Activated CD4-positive, CD25-positive, alpha-beta regulatory T cell (primary cell): ENCODE results near the gene PLGRKT.
"Not testable (repeated sequence)": the region's sequence is repeated elsewhere in the genome, so short reads cannot be mapped to it uniquely, and the experiment has no call there.

Experiments
- DNase-seq, 4 experiments: peaks; one replicate each; lab custom pipeline; 2025; lab: John Stamatoyannopoulos, UW

PLGRKT gene, protein sequence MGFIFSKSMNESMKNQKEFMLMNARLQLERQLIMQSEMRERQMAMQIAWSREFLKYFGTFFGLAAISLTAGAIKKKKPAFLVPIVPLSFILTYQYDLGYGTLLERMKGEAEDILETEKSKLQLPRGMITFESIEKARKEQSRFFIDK

GRCh38 chr9:5437254-5438216, at the start of gene PLGRKT:
Gene PLGRKT (minus strand): TSS chr9:5437925. CDS start chr9:5431977, 5,948 bp downstream.
- DNase-seq: peak; percentile 72 to 83 (median 79)

- no peak for DNase-seq
Observed at GRCh38 chr9:5486988-5487387, 49.3 kb upstream of the PLGRKT start.

- DNase-seq: no peak
Observed at GRCh38 chr9:5485378-5486085, 47.8 kb upstream of the PLGRKT start.

GRCh38 chr9:5483306-5483705, 45.6 kb upstream of the PLGRKT start:
- no peak for DNase-seq

DNA sequence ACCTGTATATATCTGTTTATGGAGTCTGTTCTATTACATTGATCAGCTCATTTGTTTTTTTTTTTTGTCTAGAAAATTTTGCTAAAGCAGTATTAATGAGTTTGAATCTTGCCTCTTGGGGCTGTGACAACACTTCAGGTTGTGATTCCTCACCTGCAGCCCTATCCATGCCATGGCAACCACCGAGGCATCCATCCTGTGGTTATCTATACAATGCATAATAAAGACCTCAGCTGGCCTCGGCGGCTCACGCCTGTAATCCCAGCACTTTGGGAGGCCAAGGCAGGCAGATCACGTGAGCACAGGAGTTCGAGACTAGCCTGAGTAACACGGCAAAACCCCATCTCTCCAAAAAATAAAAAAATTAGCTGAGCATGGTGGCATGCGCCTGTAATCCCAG, 44.5 kb upstream of the PLGRKT start:
- DNase-seq: no peak

GRCh38 chr9:5481322-5482040, 43.8 kb upstream of the PLGRKT start:
- DNase-seq: no peak

DNA sequence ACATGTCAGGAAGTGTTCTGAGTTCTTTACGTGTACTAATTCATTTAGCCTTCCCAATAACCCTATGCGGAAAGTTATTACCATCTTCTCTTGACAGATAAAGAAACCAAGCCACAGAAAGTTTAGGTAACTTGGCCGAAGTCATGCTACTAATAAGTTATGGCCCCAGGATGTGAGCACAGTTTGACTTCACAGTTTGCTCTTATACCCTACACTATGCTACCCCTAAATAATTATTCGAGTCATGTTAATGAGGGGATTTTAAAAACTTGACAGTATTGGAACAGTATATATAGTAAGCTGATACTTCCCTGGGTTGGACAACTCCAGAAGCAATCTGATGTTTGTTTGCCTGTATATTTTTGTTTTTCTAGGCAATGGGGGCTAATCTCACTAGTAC, 43.2 kb upstream of the PLGRKT start:
- DNase-seq: no peak

DNA sequence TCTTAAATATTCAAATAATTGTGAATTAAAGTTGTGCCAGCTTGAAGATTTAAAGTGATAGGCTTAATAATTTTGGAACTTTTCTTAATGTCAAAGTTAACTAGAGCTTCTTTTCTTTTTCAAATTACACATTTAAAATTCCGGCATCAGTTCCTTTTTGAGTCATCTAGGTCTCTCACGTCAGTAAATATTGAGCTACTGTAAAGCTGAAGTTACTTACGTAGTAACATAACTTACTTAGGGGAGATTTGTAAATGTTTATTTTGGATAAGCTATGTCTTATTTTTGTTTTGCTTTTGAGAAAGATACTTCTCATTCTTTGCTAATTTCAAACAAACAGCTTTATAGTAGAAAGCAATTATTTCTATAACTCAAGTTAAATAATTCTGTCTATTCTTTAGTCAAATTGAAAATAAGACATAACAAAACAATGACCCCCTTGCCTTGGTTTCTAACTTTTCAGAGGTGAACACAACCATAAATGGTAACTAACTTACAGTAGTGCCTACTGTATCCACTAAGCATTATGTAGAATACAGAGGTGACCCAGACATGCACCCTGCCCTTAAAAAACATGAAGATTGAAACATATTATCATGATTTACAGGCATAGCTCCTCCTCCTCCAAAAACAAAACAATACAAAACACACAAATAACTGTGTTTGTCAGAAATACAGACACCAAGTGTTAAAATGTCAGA, 42.4 kb upstream of the PLGRKT start:
- DNase-seq: no peak

DNA sequence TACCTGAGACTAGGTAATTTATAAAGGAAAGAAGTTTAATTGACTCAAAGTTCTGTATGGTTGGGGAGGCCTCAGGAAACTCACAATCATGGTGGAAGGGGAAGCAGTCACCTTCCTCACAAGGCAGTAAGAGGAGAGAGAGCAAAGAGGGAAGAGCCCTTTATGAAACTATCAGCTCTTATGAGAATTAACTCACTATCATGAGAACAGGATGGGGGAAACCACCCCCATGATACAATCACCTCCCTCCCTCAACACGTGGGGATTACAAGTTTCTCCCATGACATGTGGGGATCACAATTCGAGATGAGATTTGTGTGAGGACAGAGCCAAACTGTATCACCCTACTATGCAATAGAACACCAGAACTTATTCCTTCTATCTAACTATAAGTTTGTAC, 40.5 kb upstream of the PLGRKT start:
- no peak for DNase-seq

DNA sequence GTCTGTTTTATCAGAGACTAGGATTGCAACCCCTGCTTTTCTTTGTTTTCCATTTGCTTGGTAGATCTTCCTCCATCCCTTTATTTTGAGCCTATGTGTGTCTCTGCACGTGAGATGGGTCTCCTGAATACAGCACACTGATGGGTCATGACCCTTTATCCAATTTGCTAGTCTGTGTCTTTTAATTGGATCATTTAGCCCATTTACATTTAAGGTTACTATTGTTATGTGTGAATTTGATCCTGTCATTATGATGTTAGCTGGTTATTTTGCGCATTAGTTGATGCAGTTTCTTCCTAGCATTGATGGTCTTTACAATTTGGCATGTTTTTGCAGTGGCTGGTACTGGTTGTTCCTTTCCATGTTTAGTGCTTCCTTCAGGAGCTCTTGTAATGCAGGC, 37.9 kb upstream of the PLGRKT start:
- not testable (repeated sequence) for DNase-seq

GRCh38 chr9:5470816-5471215, 33.1 kb upstream of the PLGRKT start:
- DNase-seq: no peak

DNA sequence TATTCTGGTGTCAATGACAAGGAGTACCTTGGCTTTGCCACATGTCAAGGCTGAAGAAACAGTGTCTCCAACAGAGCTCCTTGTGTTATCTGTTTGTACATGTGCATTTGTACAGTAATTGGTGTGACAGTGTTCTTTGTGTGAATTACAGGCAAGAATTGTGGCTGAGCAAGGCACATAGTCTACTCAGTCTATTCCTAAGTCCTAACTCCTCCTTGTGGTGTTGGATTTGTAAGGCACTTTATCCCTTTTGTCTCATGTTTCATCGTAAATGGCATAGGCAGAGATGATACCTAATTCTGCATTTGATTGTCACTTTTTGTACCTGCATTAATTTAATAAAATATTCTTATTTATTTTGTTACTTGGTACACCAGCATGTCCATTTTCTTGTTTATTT, 32.4 kb upstream of the PLGRKT start:
- no peak for DNase-seq

DNA sequence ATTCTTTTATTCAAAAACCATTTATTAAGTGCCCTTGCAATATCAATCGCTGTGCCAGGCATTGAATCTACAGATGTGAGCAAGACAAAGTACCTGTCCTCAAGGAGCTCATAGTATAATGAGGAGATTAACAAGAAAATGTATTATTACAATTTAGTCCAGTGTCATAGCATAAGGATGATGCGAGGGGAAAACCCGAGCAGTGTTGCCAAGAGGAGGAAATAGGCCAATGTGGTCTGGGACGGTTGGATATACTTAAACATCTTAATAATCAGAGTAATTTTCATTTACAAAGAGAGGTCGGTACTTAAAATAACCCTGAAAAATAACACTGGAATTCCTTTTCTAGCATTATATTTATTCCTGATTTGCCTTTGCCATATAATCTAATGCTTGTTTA, 31.1 kb upstream of the PLGRKT start:
- no peak for DNase-seq

GRCh38 chr9:5466766-5467165, 29.0 kb upstream of the PLGRKT start:
- DNase-seq: no peak

- DNase-seq: no peak
Observed at GRCh38 chr9:5466005-5466404, 28.3 kb upstream of the PLGRKT start.

DNA sequence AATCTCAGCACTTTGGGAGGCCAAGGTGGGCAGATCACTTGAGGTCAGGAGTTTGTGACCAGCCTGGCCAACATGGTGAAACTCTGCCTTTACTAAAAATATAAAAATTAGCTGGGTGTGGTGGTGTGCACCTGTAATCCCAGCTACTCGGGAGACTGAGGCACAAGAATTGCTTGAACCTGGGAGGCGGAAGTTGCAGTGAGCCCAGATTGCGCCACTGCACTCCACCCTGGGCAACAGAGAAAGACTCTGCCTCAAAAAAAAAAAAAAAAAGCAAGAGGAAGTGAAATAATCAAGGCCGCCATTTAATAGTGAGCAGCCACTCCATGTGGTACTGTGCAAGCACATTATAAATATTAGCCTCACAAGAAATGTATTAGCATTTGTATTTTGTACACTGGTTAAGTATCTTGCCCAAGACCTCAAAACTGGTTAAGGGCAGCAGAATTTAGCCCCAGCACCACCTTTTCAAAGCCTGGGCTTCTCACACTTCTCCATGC, 27.2 kb upstream of the PLGRKT start:
- DNase-seq: not testable (repeated sequence)

GRCh38 chr9:5460157-5460556, 22.4 kb upstream of the PLGRKT start:
- no peak for DNase-seq

DNA sequence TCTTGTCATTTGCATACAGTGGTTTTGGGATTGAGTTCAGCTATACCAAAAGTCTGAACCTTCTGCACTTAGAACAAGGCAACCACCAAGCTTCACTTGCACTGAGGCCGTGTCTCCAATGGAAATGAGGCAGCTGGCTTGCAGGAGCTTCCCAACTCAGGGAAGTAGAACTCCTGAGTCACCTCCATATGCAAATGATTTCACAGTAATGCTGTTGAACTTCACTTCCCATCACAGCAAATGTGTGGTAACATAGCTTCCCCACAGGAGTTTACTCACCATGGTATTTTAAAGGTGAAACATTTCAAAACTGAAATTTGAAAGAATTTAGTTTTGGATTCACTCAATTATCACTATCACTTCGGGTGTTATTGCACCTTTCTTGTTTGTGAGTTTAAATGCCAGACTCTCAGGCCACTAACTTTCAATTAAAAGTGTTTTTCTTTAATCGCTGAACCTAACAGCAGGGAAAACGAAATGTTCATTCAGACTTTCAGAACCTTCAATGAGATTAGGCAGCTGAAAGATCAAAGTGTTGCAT, 21.6 kb upstream of the PLGRKT start:
- no peak for DNase-seq

- DNase-seq: no peak
Observed at GRCh38 chr9:5455181-5455580, 17.5 kb upstream of the PLGRKT start.

DNA sequence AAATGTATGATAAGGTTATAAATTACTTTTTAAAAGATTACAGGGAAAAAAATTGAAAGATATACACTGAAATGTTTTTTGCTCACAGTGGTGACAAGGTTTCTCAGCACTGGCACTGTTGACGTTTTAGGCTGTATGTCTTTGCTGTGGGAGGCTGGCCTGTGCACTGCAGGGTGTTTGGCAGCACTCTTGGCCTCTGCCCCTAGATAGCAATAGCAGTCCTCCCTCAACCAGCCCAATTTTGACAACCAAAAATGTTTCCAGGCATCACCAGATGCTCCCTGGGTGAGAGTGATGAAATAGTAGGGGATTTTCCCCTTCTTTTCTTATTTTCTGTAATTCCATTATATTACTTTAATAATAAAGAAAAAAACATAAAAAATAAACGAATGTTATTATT, 15.9 kb upstream of the PLGRKT start:
- no peak for DNase-seq

- DNase-seq: no peak
Observed at GRCh38 chr9:5453004-5453403, 15.3 kb upstream of the PLGRKT start.
